ENCODE measurements around the gene CCNT1. TPM values are rescaled to one million over a fixed set of nuclear protein-coding genes. Genes with fewer than 3 reads are reported as not detected.
"Not testable (repeated sequence)": the region's sequence is repeated elsewhere in the genome, so short reads cannot be mapped to it uniquely, and the experiment has no call there.

Gene CCNT1
- total RNA-seq, 2 donors from 2014 or later = 20.3 to 53.7 TPM

GRCh38 chr12:48659863-48660262, 56.6 kb downstream of the CCNT1 start:
- DNase-seq (ENCODE audit: low spot score) = no peak
- Histone ChIP-seq H3K27me3 (replicated peaks; ENCODE audit: insufficient read depth) (no peaks in the 10 kb centered on the region), H3K36me3 (peaks cover 53% of the 10 kb centered on the region), H3K27ac (no peak overlapping the region), H3K9me3 (no peaks in the 10 kb centered on the region), H3K4me3 (no peak overlapping the region), H3K4me1 (ENCODE audit: control insufficient read depth in 1 of 2, low read depth in 2 of 2) (no peaks in the 10 kb centered on the region)
- ATAC-seq (ENCODE audit: insufficient number of reproducible peaks, low FRiP score, low read depth) = no peak
- no peak for TF ChIP-seq CTCF (IDR thresholded peaks at IDR 0.05)

GRCh38 chr12:48651681-48652080, 64.8 kb downstream of the CCNT1 start:
- DNase-seq (ENCODE audit: low spot score) = no peak
- Histone ChIP-seq H3K27ac (no peak overlapping the region), H3K4me3 (no peak overlapping the region), H3K27me3 (replicated peaks; ENCODE audit: insufficient read depth) (no peaks in the 10 kb centered on the region), H3K4me1 (ENCODE audit: control insufficient read depth in 1 of 2, low read depth in 2 of 2) (no peaks in the 10 kb centered on the region), H3K36me3 (peaks cover 37% of the 10 kb centered on the region), H3K9me3 (no peaks in the 10 kb centered on the region)
- TF ChIP-seq CTCF (IDR thresholded peaks at IDR 0.05) = no peak
- ATAC-seq (ENCODE audit: insufficient number of reproducible peaks, low FRiP score, low read depth) = no peak

GRCh38 chr12:48645354-48645753, 71.2 kb downstream of the CCNT1 start:
- not testable (repeated sequence) for H3K27ac ChIP-seq; ATAC-seq (ENCODE audit: insufficient number of reproducible peaks, low FRiP score, low read depth); H3K36me3 ChIP-seq; DNase-seq (ENCODE audit: low spot score); H3K4me1 ChIP-seq (ENCODE audit: control insufficient read depth in 1 of 2, low read depth in 2 of 2); H3K9me3 ChIP-seq; H3K27me3 ChIP-seq (replicated peaks; ENCODE audit: insufficient read depth); H3K4me3 ChIP-seq

DNA sequence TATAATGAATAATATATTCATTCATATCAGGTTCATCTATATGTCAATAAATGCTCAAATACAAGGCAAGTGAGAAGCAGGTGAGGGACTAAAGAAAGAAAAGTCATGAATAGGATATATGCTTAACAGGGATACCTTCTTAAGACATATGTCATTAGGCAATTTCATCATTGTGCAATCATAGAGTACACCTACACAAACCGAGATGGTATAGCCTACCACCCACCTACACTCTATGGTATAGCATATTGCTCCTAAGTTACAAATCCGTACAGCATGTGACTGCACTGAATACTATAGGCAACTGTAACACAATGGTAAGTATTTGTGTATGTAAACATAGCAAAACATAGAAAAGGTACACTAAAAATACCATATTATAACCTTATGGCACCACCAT, 73.5 kb downstream of the CCNT1 start:
- no peaks in the 10 kb centered on the region for H3K4me1 ChIP-seq (ENCODE audit: control insufficient read depth in 1 of 2, low read depth in 2 of 2)
- ATAC-seq (ENCODE audit: insufficient number of reproducible peaks, low FRiP score, low read depth) (no peak), DNase-seq (ENCODE audit: low spot score) (no peak)
- H3K27me3 ChIP-seq (replicated peaks; ENCODE audit: insufficient read depth) = no peaks in the 10 kb centered on the region
- H3K36me3 ChIP-seq = no peaks in the 10 kb centered on the region
- no peak for TF ChIP-seq CTCF (IDR thresholded peaks at IDR 0.05)
- H3K4me3 ChIP-seq = no peak overlapping the region
- H3K9me3 ChIP-seq = no peaks in the 10 kb centered on the region
- no peak overlapping the region for H3K27ac ChIP-seq

DNA sequence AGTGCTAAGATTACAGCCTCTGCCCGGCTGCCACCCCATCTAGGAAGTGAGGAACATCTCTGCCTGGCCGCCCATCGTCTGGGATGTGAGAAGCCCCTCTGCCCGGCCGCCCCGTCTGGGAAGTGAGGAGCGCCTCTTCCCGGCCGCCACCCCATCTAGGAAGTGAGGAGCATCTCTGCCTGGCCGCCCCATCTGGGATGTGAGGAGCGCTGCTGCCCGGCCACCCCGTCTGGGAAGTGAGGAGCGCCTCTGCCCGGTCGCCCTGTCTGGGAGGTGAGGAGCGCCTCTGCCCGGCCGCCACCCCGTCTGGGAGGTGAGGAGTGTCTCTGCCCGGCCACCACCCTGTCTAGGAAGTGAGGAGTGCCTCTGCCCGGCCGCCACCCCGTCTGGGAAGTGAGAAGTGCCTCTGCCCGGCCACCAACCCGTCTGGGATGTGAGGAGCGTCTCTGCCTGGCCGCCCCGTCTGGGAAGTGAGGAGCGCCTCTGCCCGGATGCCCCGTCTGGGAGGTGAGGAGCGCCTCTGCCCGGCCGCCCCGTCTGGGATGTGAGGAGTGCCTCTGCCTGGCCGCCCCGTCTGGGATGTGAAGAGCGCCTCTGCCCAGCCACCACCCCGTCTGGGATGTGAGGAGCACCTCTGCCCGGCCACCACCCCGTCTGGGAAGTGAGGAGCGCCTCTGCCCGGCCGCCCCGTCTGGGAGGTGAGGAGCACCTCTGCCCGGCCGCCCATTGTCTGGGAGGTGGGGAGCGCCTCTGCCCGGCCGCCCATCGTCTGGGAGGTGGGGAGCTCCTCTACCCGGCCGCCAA, 74.6 kb downstream of the CCNT1 start:
- not testable (repeated sequence) for H3K9me3 ChIP-seq; H3K27ac ChIP-seq; H3K27me3 ChIP-seq (replicated peaks; ENCODE audit: insufficient read depth); H3K4me3 ChIP-seq; H3K36me3 ChIP-seq; H3K4me1 ChIP-seq (ENCODE audit: control insufficient read depth in 1 of 2, low read depth in 2 of 2); DNase-seq (ENCODE audit: low spot score); ATAC-seq (ENCODE audit: insufficient number of reproducible peaks, low FRiP score, low read depth)

DNA sequence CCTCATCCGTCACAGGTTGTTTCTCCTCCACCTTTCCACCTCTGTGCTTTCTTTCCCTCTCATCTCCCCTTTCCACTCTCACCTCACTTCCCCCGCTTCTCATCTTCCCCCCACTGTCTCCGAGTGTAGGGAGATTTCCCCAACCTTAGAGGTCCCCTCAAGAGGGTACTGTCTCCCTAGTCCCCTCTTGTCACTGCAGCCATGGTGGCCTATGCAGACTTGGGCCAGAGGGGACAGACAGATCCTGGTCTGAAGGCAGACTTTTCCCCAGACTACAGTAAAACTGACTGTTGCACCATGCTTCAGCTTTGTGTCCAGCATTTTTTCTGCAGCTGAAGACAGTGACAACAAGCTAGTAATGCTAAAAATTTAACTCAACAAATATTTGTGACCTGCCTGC, 75.7 kb downstream of the CCNT1 start:
- no peaks in the 10 kb centered on the region for H3K9me3 ChIP-seq
- no peaks in the 10 kb centered on the region for H3K27me3 ChIP-seq (replicated peaks; ENCODE audit: insufficient read depth)
- no peak for TF ChIP-seq CTCF (IDR thresholded peaks at IDR 0.05)
- no peaks in the 10 kb centered on the region for H3K36me3 ChIP-seq
- no peak overlapping the region for H3K27ac ChIP-seq
- DNase-seq (ENCODE audit: low spot score) (no peak), ATAC-seq (ENCODE audit: insufficient number of reproducible peaks, low FRiP score, low read depth) (no peak)
- no peaks in the 10 kb centered on the region for H3K4me1 ChIP-seq (ENCODE audit: control insufficient read depth in 1 of 2, low read depth in 2 of 2)
- no peak overlapping the region for H3K4me3 ChIP-seq

Measured in thoracic aorta (tissue), 2 donors.